ENCODE measurements around the gene NUDT4. TPM values are rescaled to one million over a fixed set of nuclear protein-coding genes. Genes with fewer than 3 reads are reported as not detected.

Gene NUDT4
- total and polyA plus RNA-seq, 9 of the 15 experiments (the other 6 are each of a cell fraction or from before 2014, with no cell fraction given) = 38.1 to 164 (median 99.2) TPM

DNA sequence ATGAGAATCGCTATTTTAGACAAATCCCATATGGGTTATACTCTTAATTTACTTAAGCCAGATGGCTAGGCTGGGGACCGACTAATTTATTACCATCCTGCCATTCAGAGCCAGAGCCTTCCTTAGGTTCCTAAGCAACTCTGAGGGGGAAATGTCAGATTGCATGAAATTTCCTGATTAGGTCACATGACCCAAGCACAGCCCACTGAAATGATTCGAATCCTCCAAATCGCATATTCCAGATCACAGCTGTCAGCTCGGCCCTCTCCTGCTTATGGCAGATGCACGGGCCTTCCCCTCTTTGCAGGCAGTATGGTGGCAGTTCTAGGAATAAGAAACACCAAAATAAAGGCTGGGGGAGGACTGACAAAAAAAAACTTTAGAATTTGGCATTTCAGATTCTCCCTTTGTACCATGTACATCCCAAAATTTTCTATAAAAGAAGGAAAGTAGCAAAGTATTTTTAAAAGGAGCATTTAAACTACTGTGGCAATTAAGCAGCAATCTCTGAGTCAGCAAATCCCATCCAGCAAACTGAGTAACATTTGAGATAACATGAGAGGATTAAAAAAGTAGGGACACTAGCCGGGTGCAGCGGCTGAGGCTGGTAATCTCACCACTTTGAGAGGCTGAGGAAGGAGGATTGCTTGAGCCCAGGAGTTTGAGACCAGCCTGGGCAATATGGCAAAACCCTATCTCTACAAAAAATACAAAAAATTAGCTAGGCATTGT, 30.5 kb upstream of the NUDT4 start:
- H3K9ac ChIP-seq (ENCODE audit: insufficient read depth in 1 of 2, low read depth in 2 of 2, low read length in 2 of 2) = peak overlapping the region in 1 of 2 experiments; percentile 3; a peak in 1 of 4 replicates
- ChIA-PET CTCF (ENCODE audit: low intra/inter-chr PET ratio) (no interaction called here), POLR2A (interaction anchor here (0.9 to 1.3 kb wide), 3 partner anchors 17 to 256 kb away, joined by 3 read pairs; no protein-coding TSS in a partner anchor)
- H3K79me2 ChIP-seq (ENCODE audit: control insufficient read depth, insufficient read depth, low read length) = no peaks in the 10 kb centered on the region
- no peaks in the 10 kb centered on the region for H3K9me1 ChIP-seq (ENCODE audit: control insufficient read depth, insufficient read depth, low read length)
- H4K20me1 ChIP-seq (replicated peaks; ENCODE audit: control insufficient read depth, insufficient read depth, low read length) = no peaks in the 10 kb centered on the region
- WGBS (ENCODE audit: insufficient coverage, low coverage, missing lambda C conversion rate) = 10% methylated on average over 8 of the region's 8 CpGs
- no peaks in the 10 kb centered on the region for H3K27me3 ChIP-seq (ENCODE audit: control insufficient read depth in 2 of 2, insufficient read depth in 2 of 2, low read length in 2 of 2)
- no peaks in the 10 kb centered on the region for H3K36me3 ChIP-seq (ENCODE audit: control insufficient read depth, insufficient read depth, low read length)
- H3K27ac ChIP-seq (ENCODE audit: extremely low read depth, low read depth, low read length) = no peak overlapping the region
- H3K4me3 ChIP-seq = no peak overlapping the region
- no peaks in the 10 kb centered on the region for H3K9me3 ChIP-seq (replicated peaks; ENCODE audit: control insufficient read depth, insufficient read depth, low read depth, low read length)
- BruUV-seq (replicated peaks) = no TSS peak
- H3K4me2 ChIP-seq (ENCODE audit: insufficient read depth, low read length) = no peak overlapping the region
- H3K4me1 ChIP-seq (replicated peaks in 1 of 2; ENCODE audit: control insufficient read depth in 2 of 2, insufficient read depth in 2 of 2, low read length in 2 of 2) = peaks cover 0 to 7% of the 10 kb centered on the region in 2 experiments; a peak in 2 of 5 replicates
- intact Hi-C loops (cut with micrococcal nuclease) = no loop called here
- FAIRE-seq = no peak
- DNase-seq (ENCODE audit: extremely low read depth in 1 of 4, low spot score in 3 of 4) = peak in 1 of 4 experiments; percentile 34
- ATAC-seq = peak; percentile 76
- H2AFZ ChIP-seq (ENCODE audit: low read depth, low read length) = peak overlapping the region; percentile 61; the same call in 1 of the 2 replicates
- in situ Hi-C loops (cut with MboI) = no loop called here
- TF ChIP-seq RAD51 (IDR thresholded peaks at IDR 0.05; ENCODE audit: borderline replicate concordance, low read depth) (peak; percentile 82), SMARCA5 (IDR thresholded peaks at IDR 0.05) (no peak), MAFG (tag; conservative IDR thresholded peaks at IDR 0.05) (peak; percentile 96), ZSCAN29 (IDR thresholded peaks at IDR 0.05) (peak; percentile 76), TSC22D4 (tag; IDR thresholded peaks at IDR 0.05) (no peak), NFE2 (IDR thresholded peaks at IDR 0.05; ENCODE audit: low read depth) (peak; percentile 72), JUND (IDR thresholded peaks at IDR 0.05; ENCODE audit: borderline replicate concordance, low read depth, low read length) (0 out of 2 replicates have a peak, but pooled peaks have one; percentile 1), JUND (tag; IDR thresholded peaks at IDR 0.05; ENCODE audit: borderline replicate concordance, low read depth, low read length) (no peak), BDP1 (IDR thresholded peaks at IDR 0.05; ENCODE audit: insufficient read depth, insufficient read length) (no peak), ZNF785 (CRISPR knock-in tag; IDR thresholded peaks at IDR 0.05) (no peak), CBFA2T3 (IDR thresholded peaks at IDR 0.05) (peak; percentile 33), ZNF124 (CRISPR knock-in tag; IDR thresholded peaks at IDR 0.05) (no peak), TOE1 (IDR thresholded peaks at IDR 0.05; ENCODE audit: borderline replicate concordance) (peak; percentile 90), TOE1 (CRISPR knock-in tag; IDR thresholded peaks at IDR 0.05; ENCODE audit: borderline replicate concordance, low read depth) (no peak), MAFF (IDR thresholded peaks at IDR 0.05; ENCODE audit: low read length) (peak; percentile 92), ZNF274 (IDR thresholded peaks at IDR 0.05; ENCODE audit: borderline replicate concordance, low read depth, low read length) (no peak), ARID1B (IDR thresholded peaks at IDR 0.05) (peak; percentile 25; the same call in 1 of the 2 replicates), TFE3 (CRISPR knock-in tag; IDR thresholded peaks at IDR 0.05) (peak; percentile 94), CBFA2T2 (conservative IDR thresholded peaks at IDR 0.05) (peak; percentile 45; the same call in 1 of the 2 replicates)
- TF ChIP-seq, protein P1, sequence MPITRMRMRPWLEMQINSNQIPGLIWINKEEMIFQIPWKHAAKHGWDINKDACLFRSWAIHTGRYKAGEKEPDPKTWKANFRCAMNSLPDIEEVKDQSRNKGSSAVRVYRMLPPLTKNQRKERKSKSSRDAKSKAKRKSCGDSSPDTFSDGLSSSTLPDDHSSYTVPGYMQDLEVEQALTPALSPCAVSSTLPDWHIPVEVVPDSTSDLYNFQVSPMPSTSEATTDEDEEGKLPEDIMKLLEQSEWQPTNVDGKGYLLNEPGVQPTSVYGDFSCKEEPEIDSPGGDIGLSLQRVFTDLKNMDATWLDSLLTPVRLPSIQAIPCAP (CRISPR knock-in tag; IDR thresholded peaks at IDR 0.05; ENCODE audit: borderline replicate concordance) = no peak
